H9 (cell line): ENCODE results near the gene PTK6. TPM values are rescaled to one million over a fixed set of nuclear protein-coding genes. Genes with fewer than 3 reads are reported as not detected.

Source experiments
- DNase-seq: peaks from one replicate; pipeline ENCODE4 v3.0.0-alpha.2; 2017
- H2AFZ ChIP-seq: one replicate; pipeline ENCODE4 v1.6.1; 2013; ENCODE audit warnings: mild to moderate bottlenecking, low read length, control low read depth, moderate library complexity
- H2AK5ac ChIP-seq: 2 replicates; pipeline ENCODE4 v1.6.1; 2013; ENCODE audit warnings: low read length, control low read depth, mixed read lengths; ENCODE audit not compliant: insufficient read length
- H2BK120ac ChIP-seq: one replicate; pipeline ENCODE4 v1.6.1; 2013; ENCODE audit warnings: low read depth, mild to moderate bottlenecking, low read length, control low read depth, inconsistent platforms; ENCODE audit not compliant: poor library complexity, severe bottlenecking
- H2BK12ac ChIP-seq: 2 replicates; pipeline ENCODE4 v1.6.1; 2013; ENCODE audit warnings: low read length, control low read depth, mixed read lengths, low read depth; ENCODE audit not compliant: insufficient read length
- H2BK15ac ChIP-seq: 2 replicates; pipeline ENCODE4 v1.6.1; 2013; ENCODE audit warnings: low read depth, low read length, control low read depth
- H2BK20ac ChIP-seq: one replicate; pipeline ENCODE4 v1.6.1; 2013; ENCODE audit warnings: low read depth, mild to moderate bottlenecking, low read length, control low read depth, inconsistent platforms; ENCODE audit not compliant: poor library complexity, severe bottlenecking
- H2BK5ac ChIP-seq: 2 replicates; pipeline ENCODE4 v1.6.1; 2013; ENCODE audit warnings: low read length, control low read depth, mixed read lengths; ENCODE audit not compliant: insufficient read length
- H3K14ac ChIP-seq: 2 replicates; pipeline ENCODE4 v1.6.1; 2013; ENCODE audit warnings: low read length, control low read depth; ENCODE audit not compliant: insufficient read depth
- H3K18ac ChIP-seq: 2 replicates; pipeline ENCODE4 v1.6.1; 2013; ENCODE audit warnings: low read depth, mild to moderate bottlenecking, mixed read lengths, low read length, control low read depth; ENCODE audit not compliant: insufficient read length
- H3K23ac ChIP-seq: 2 replicates; pipeline ENCODE4 v1.6.1; 2013; ENCODE audit warnings: low read length, control low read depth, mixed read lengths, low read depth; ENCODE audit not compliant: insufficient read length
- H3K23me2 ChIP-seq: 2 replicates; pipeline ENCODE4 v1.6.1; 2013; ENCODE audit warnings: low read depth, mild to moderate bottlenecking, mixed read lengths, low read length, control low read depth; ENCODE audit not compliant: insufficient read length, poor library complexity, severe bottlenecking
- H3K27ac ChIP-seq: 2 replicates; pipeline ENCODE4 v1.5.1; 2013; ENCODE audit warnings: low read length, control low read depth, mixed read lengths, low read depth; ENCODE audit not compliant: insufficient read length
- H3K27me3 ChIP-seq: 2 replicates; pipeline ENCODE4 v1.6.1; 2013; ENCODE audit warnings: low read length, control low read depth, inconsistent platforms; ENCODE audit not compliant: insufficient read depth
- H3K4ac ChIP-seq: 2 replicates; pipeline ENCODE4 v1.6.1; 2013; ENCODE audit warnings: low read depth, mild to moderate bottlenecking, control low read depth, inconsistent platforms, low read length, moderate library complexity
- H3K4me1 ChIP-seq: 2 replicates; pipeline ENCODE4 v1.6.1; 2013; ENCODE audit warnings: low read length, control low read depth, inconsistent platforms; ENCODE audit not compliant: insufficient read depth
- H3K4me2 ChIP-seq: 2 replicates; pipeline ENCODE4 v1.6.1; 2013; ENCODE audit warnings: low read length, control low read depth, mixed read lengths; ENCODE audit not compliant: insufficient read length, insufficient read depth
- H3K56ac ChIP-seq: 2 replicates; pipeline ENCODE4 v1.6.1; 2013; ENCODE audit warnings: low read depth, mild to moderate bottlenecking, mixed read lengths, low read length, control low read depth; ENCODE audit not compliant: insufficient read length
- H3K79me1 ChIP-seq: 2 replicates; pipeline ENCODE4 v1.6.1; 2013; ENCODE audit warnings: low read depth, mild to moderate bottlenecking, moderate library complexity, low read length, control low read depth, inconsistent platforms; ENCODE audit not compliant: insufficient read depth, poor library complexity, severe bottlenecking
- H3K79me2 ChIP-seq: 2 replicates; pipeline ENCODE4 v1.6.1; 2013; ENCODE audit warnings: low read length, control low read depth, inconsistent platforms; ENCODE audit not compliant: insufficient read depth
- H3K9ac ChIP-seq: 2 replicates; pipeline ENCODE4 v1.6.1; 2013; ENCODE audit warnings: low read length, control low read depth, mixed read lengths; ENCODE audit not compliant: insufficient read length; ENCODE audit errors: extremely low read depth
- H3K9me3 ChIP-seq: one replicate; pipeline ENCODE4 v1.6.1; 2013; ENCODE audit warnings: low read depth, low read length, inconsistent platforms; ENCODE audit not compliant: control insufficient read depth
- H3T11ph ChIP-seq: one replicate; pipeline ENCODE4 v1.6.1; 2013; ENCODE audit warnings: mild to moderate bottlenecking, low read length, control low read depth, inconsistent platforms
- H4K20me1 ChIP-seq: one replicate; pipeline ENCODE4 v1.6.1; 2013; ENCODE audit not compliant: control insufficient read depth, insufficient read length, insufficient read depth
- H4K5ac ChIP-seq: 2 replicates; pipeline ENCODE4 v1.6.1; 2013; ENCODE audit warnings: low read depth, mild to moderate bottlenecking, mixed read lengths, low read length, control low read depth; ENCODE audit not compliant: insufficient read length
- H4K8ac ChIP-seq: replicated peaks from 2 replicates; pipeline ENCODE4 v1.6.1; 2013; ENCODE audit warnings: low read length, control low read depth, mixed read lengths, low read depth; ENCODE audit not compliant: insufficient read length
- H4K91ac ChIP-seq: 2 replicates; pipeline ENCODE4 v1.6.1; 2013; ENCODE audit warnings: low read depth, mild to moderate bottlenecking, moderate library complexity, mixed read lengths, low read length, control low read depth; ENCODE audit not compliant: insufficient read length
- H3K27ac Mint-ChIP-seq, 3 experiments: 2 replicates in 2 of 3; 3 replicates in 1 of 3; pipeline ENCODE4 v1.8.0; 2020 to 2021; ENCODE audit warnings: mixed read lengths in 3 of 3, mild to moderate bottlenecking in 1 of 3, moderate library complexity in 1 of 3
- H3K27me3 Mint-ChIP-seq: 2 replicates; pipeline ENCODE4 v1.8.0; 2021; ENCODE audit warnings: low read depth, mild to moderate bottlenecking, moderate library complexity, mixed read lengths
- H3K36me3 Mint-ChIP-seq, 3 experiments: 2 replicates in 2 of 3; 3 replicates in 1 of 3; pipeline ENCODE4 v1.8.0; 2020 to 2021; ENCODE audit warnings: low read depth in 3 of 3, mixed read lengths in 3 of 3; ENCODE audit not compliant: insufficient read depth in 1 of 3
- H3K4me1 Mint-ChIP-seq, 2 experiments: 2 replicates each; pipeline ENCODE4 v1.8.0; 2020; ENCODE audit warnings: mixed read lengths in 2 of 2
- H3K4me3 Mint-ChIP-seq, 2 experiments: 2 replicates in 1 of 2; 3 replicates in 1 of 2; pipeline ENCODE4 v1.8.0; 2020 to 2021; ENCODE audit warnings: mild to moderate bottlenecking in 2 of 2, mixed read lengths in 2 of 2, moderate library complexity in 1 of 2
- H3K9me3 Mint-ChIP-seq, 2 experiments: 2 replicates in 1 of 2; 3 replicates in 1 of 2; pipeline ENCODE4 v1.8.0; 2020; ENCODE audit warnings: mild to moderate bottlenecking in 2 of 2, mixed read lengths in 2 of 2, moderate library complexity in 1 of 2
- CTCF ChIP-seq: fragments of 200-600 bp; sonication (generic); conservative IDR thresholded peaks from 3 replicates; pipeline ENCODE4 v1.8.0; 2021; ENCODE audit warnings: antibody characterized with exemption, mild to moderate bottlenecking
- WGBS: extraction: QIAGEN DNeasy Blood & Tissue Kit; methylation state at CpG from one replicate; pipeline ENCODE4 v1.1.7; 2013; ENCODE audit warnings: missing lambda C conversion rate, low lambda C conversion rate, mixed read lengths; ENCODE audit not compliant: insufficient read length; ENCODE audit errors: extremely low coverage; 5-methylcytosine and 5-hydroxymethylcytosine counted together
- total RNA-seq: library from RNA; stranded (reverse); gene quantifications from 2 replicates; pipeline ENCODE4 v1.2.1, GENCODE V29; 2021

The PTK6 gene
- total RNA-seq, 1 experiment from 2014 or later = 0.46 TPM

DNA sequence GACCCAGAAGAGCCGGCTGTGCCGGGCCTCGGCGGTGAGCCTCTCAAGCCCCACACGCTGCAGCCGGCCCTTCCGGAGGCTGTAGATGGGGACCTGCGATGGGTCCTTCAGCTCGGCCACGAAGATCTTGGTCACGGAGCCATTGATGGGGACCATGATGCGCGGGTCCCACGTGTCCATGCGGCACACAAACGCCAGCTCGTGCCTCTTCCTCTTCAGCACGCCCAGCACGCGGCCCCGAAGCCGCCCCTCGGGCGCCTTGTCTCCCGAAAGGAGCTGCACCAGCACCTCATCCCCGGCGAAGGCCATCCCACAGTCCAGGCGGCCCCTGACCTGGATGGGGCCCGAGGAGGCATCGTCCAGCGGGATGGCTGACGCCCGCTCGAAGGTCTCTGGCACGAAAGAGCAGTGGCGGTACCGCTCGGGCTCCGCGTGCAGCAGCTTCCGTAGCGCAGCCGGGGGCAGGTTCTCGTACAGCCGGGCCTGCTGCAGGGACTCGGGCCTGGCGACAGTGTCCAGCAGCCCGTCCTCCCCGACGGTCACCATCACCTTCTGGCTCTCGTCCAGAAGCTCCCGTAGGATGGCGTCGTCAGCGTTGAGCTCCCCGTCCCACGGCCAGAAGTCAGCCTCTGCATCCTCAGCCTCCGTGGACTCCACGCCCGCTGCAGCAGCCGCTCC is 28.0 kb upstream of the PTK6 start:
- no peak overlapping the region for H2AFZ ChIP-seq
- H3K18ac ChIP-seq = no peak overlapping the region
- no peaks in the 10 kb centered on the region for H4K20me1 ChIP-seq
- no peak overlapping the region for H3K56ac ChIP-seq
- H2BK20ac ChIP-seq = no peak overlapping the region
- no peak overlapping the region for H3K4me3 Mint-ChIP-seq
- no peak overlapping the region for H2AK5ac ChIP-seq
- H3K27me3 Mint-ChIP-seq = no peaks in the 10 kb centered on the region
- no peak overlapping the region for H2BK120ac ChIP-seq
- no peak overlapping the region for H3K27ac ChIP-seq
- H2BK15ac ChIP-seq = no peak overlapping the region
- H2BK5ac ChIP-seq = no peak overlapping the region
- WGBS = no CpG with 5 or more reads among the region's 61 CpGs
- no peak overlapping the region for H4K8ac ChIP-seq
- H3K14ac ChIP-seq = no peak overlapping the region; the same call in 1 of the 2 replicates
- H3K4me1 Mint-ChIP-seq = no peaks in the 10 kb centered on the region
- H3K27ac Mint-ChIP-seq = no peak overlapping the region
- no peak overlapping the region for H3K23ac ChIP-seq
- TF ChIP-seq CTCF = no peak
- no peak overlapping the region for H2BK12ac ChIP-seq
- peaks cover 3 to 5% (median 4%) of the 10 kb centered on the region in 3 experiments; a peak in 6 of 7 replicates for H3K36me3 Mint-ChIP-seq
- no peaks in the 10 kb centered on the region for H3K9me3 ChIP-seq
- no peaks in the 10 kb centered on the region for H3K79me1 ChIP-seq
- no peak for DNase-seq
- H3K4ac ChIP-seq = no peak overlapping the region
- no peak overlapping the region for H3K4me2 ChIP-seq
- H3K9me3 Mint-ChIP-seq = no peaks in the 10 kb centered on the region
- H4K91ac ChIP-seq = no peak overlapping the region
- no peaks in the 10 kb centered on the region for H3K4me1 ChIP-seq
- H3T11ph ChIP-seq = no peak overlapping the region
- H3K9ac ChIP-seq = no peak overlapping the region
- no peak overlapping the region for H4K5ac ChIP-seq
- no peaks in the 10 kb centered on the region for H3K27me3 ChIP-seq
- H3K23me2 ChIP-seq = no peaks in the 10 kb centered on the region
- no peaks in the 10 kb centered on the region for H3K79me2 ChIP-seq
